Heart left ventricle (tissue), 13 donors: ENCODE data around the gene ATP6V1B1.

Source experiments
- POLR2A ChIP-seq, 2 donors: fragments of 450-650 bp; IDR thresholded peaks; one replicate each; pipeline ENCODE4 v1.6.1; 2017; ENCODE audit warnings: antibody characterized with exemption in 2 of 2, mild to moderate bottlenecking in 2 of 2, moderate library complexity in 2 of 2
- TF ChIP-seq, protein P1 (sequence below), 12 donors: fragments of 200-600 bp; sonication (generic) in 4 of 12; IDR thresholded peaks; one replicate each; pipeline versions ENCODE4 v1.5.0 to v1.8.0; 2018 to 2022; ENCODE audit warnings: antibody characterized with exemption in 12 of 12, mild to moderate bottlenecking in 5 of 12
- donor health status: ischemic (EF 13 %, LVEDD 7.1; RV severe dilation, severe dysfunction).
- donor health status: DM: no; HTN: yes; CAD: no.
- donor health status: DM: no; HTN: no; CAD: no.
- donor health status: ischemic (EF 25% LVEDD 6.9; RV normal size, moderate dysfunction).
- donor health status: ischemic (EF 25% LVEDD 5.7; RV mildly dilated, moderate dysfunction).
- donor health status: ischemic (EF 35%, LVEDD 5.7; RV mildly dilated, moderate dysfunction).
- donor health status: nonischemic (EF 11% LVEDD 7.7; RV severe dilation, severe dysfunction).
- donor health status: DM: yes; HTN: yes; CAD: no.
- donor health status: PGD.
- donor health status: ischemic (EF 29% LVEDD 5.4; RV normal size, mild dysfunction).
- donor health status: nonischemic (EF 23%, LVEDD 6.1; RV moderate dilation, normal function).

DNA sequence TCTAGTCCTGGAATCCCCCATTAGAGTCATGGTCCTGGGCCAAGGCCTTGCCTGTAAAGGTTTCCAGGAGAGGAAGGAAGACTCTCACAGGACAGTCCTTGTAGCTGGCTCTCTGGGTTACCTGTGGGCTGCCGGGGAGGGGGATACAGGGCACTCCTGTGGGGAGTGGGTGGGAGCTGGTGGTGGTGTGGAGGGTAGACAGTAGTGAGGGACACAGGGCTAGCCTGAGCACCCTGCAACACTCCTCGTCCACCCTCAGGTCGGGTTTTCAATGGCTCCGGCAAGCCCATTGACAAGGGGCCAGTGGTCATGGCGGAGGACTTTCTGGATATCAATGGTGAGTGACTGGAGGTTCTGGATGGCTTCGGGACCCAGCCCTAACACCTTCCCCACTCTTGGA, 23.1 kb downstream of the ATP6V1B1 start:
- TF ChIP-seq, protein P1, sequence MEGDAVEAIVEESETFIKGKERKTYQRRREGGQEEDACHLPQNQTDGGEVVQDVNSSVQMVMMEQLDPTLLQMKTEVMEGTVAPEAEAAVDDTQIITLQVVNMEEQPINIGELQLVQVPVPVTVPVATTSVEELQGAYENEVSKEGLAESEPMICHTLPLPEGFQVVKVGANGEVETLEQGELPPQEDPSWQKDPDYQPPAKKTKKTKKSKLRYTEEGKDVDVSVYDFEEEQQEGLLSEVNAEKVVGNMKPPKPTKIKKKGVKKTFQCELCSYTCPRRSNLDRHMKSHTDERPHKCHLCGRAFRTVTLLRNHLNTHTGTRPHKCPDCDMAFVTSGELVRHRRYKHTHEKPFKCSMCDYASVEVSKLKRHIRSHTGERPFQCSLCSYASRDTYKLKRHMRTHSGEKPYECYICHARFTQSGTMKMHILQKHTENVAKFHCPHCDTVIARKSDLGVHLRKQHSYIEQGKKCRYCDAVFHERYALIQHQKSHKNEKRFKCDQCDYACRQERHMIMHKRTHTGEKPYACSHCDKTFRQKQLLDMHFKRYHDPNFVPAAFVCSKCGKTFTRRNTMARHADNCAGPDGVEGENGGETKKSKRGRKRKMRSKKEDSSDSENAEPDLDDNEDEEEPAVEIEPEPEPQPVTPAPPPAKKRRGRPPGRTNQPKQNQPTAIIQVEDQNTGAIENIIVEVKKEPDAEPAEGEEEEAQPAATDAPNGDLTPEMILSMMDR (IDR thresholded peaks at IDR 0.05): no peak
- no peak for TF ChIP-seq POLR2A (IDR thresholded peaks at IDR 0.05)
